Epithelial cell of proximal tubule (primary cell): ENCODE measurements around the gene AUTS2. TPM values are rescaled to one million over a fixed set of nuclear protein-coding genes. Genes with fewer than 3 reads are reported as not detected.
"Not testable (repeated sequence)": the region's sequence is repeated elsewhere in the genome, so short reads cannot be mapped to it uniquely, and the experiment has no call there.

Experiments
- DNase-seq: peaks from one replicate; pipeline ENCODE4 v3.0.0-alpha.2; 2011; ENCODE audit warnings: low read depth
- H3K4me3 ChIP-seq: 2 replicates; pipeline ENCODE4 v1.5.1; 2011; ENCODE audit warnings: low read depth, mild to moderate bottlenecking, low read length
- CTCF ChIP-seq: conservative IDR thresholded peaks from 2 replicates; pipeline ENCODE4 v1.5.1; 2012; ENCODE audit warnings: low read depth, mild to moderate bottlenecking, low read length
- total RNA-seq: library from RNA; depleted of rRNA; stranded (reverse); fragments of >200 nt; gene quantifications from 2 replicates; pipeline ENCODE4 v1.2.3, GENCODE V29; 2015

Gene AUTS2
- total RNA-seq, 1 donor from 2014 or later = 10.0 TPM

GRCh38 chr7:70589590-70589989 is 991.3 kb downstream of the AUTS2 start:
- no peak for TF ChIP-seq CTCF
- H3K4me3 ChIP-seq = no peak overlapping the region
- no peak for DNase-seq

- TF ChIP-seq CTCF = no peak
- no peak overlapping the region for H3K4me3 ChIP-seq
- DNase-seq = no peak
Observed at GRCh38 chr7:70590126-70590854, 992.0 kb downstream of the AUTS2 start.

- no peak for TF ChIP-seq CTCF
- H3K4me3 ChIP-seq = no peak overlapping the region
Observed at GRCh38 chr7:70591643-70592042, 993.4 kb downstream of the AUTS2 start.

GRCh38 chr7:70592171-70592570 is 993.9 kb downstream of the AUTS2 start:
- no peak overlapping the region for H3K4me3 ChIP-seq
- DNase-seq = no peak
- TF ChIP-seq CTCF = no peak

More at GRCh38 chr7:70591643-70592042, 993.4 kb downstream of the AUTS2 start:
- no peak for DNase-seq

- no peak overlapping the region for H3K4me3 ChIP-seq
- TF ChIP-seq CTCF = no peak
- DNase-seq = no peak
Observed at GRCh38 chr7:70594170-70594569, 995.9 kb downstream of the AUTS2 start.

- not testable (repeated sequence) for DNase-seq, H3K4me3 ChIP-seq
Observed at GRCh38 chr7:70594885-70595284, 996.6 kb downstream of the AUTS2 start.

- TF ChIP-seq CTCF = no peak
- DNase-seq = no peak
- H3K4me3 ChIP-seq = no peak overlapping the region
Observed at GRCh38 chr7:70595370-70595754, 997.1 kb downstream of the AUTS2 start.
